HEK293T (cell line): ENCODE measurements around the gene EML4.

Experiments used
- ARNT ChIP-seq: fragments of 450-650 bp; IDR thresholded peaks from 2 replicates; pipeline ENCODE4 v1.6.1; 2017; ENCODE audit warnings: mild to moderate bottlenecking
- BHLHE40 ChIP-seq: fragments of 450-650 bp; IDR thresholded peaks from 2 replicates; pipeline ENCODE4 v1.6.1; 2016; ENCODE audit warnings: mild to moderate bottlenecking, moderate library complexity, borderline replicate concordance
- CTBP1 ChIP-seq: fragments of 450-650 bp; IDR thresholded peaks from 2 replicates; pipeline ENCODE4 v1.6.1; 2016; ENCODE audit warnings: borderline replicate concordance
- ELF4 ChIP-seq: fragments of 450-650 bp; IDR thresholded peaks from 2 replicates; pipeline ENCODE4 v1.6.1; 2017; ENCODE audit warnings: antibody characterized with exemption
- FOXA1 ChIP-seq: fragments of 450-650 bp; IDR thresholded peaks from 2 replicates; pipeline ENCODE4 v1.6.1; 2016; ENCODE audit warnings: mild to moderate bottlenecking
- FOXK2 ChIP-seq: fragments of 450-650 bp; IDR thresholded peaks from 2 replicates; pipeline ENCODE4 v1.6.1; 2016; ENCODE audit warnings: mild to moderate bottlenecking
- FOXM1 ChIP-seq: fragments of 450-650 bp; IDR thresholded peaks from 2 replicates; pipeline ENCODE4 v1.6.1; 2017; ENCODE audit warnings: mild to moderate bottlenecking, borderline replicate concordance
- HDGF ChIP-seq: fragments of 450-650 bp; IDR thresholded peaks from 2 replicates; pipeline ENCODE4 v1.6.1; 2017; ENCODE audit warnings: antibody characterized with exemption, borderline replicate concordance
- LEF1 ChIP-seq: fragments of 450-650 bp; IDR thresholded peaks from 2 replicates; pipeline ENCODE4 v1.6.1; 2017; ENCODE audit warnings: mild to moderate bottlenecking, borderline replicate concordance
- NFRKB ChIP-seq: fragments of 450-650 bp; IDR thresholded peaks from 2 replicates; pipeline ENCODE4 v1.6.1; 2016; ENCODE audit warnings: mild to moderate bottlenecking, moderate library complexity
- SP1 ChIP-seq: fragments of 450-650 bp; IDR thresholded peaks from 2 replicates; pipeline ENCODE4 v1.6.1; 2017
- TARDBP ChIP-seq: fragments of 450-650 bp; IDR thresholded peaks from 2 replicates; pipeline ENCODE4 v1.6.1; 2016
- ZNF384 ChIP-seq: fragments of 450-650 bp; IDR thresholded peaks from 2 replicates; pipeline ENCODE4 v1.6.1; 2016
- TF ChIP-seq, protein P1 (sequence below): fragments of 450-650 bp; IDR thresholded peaks from 2 replicates; pipeline ENCODE4 v1.6.1; 2016

DNA sequence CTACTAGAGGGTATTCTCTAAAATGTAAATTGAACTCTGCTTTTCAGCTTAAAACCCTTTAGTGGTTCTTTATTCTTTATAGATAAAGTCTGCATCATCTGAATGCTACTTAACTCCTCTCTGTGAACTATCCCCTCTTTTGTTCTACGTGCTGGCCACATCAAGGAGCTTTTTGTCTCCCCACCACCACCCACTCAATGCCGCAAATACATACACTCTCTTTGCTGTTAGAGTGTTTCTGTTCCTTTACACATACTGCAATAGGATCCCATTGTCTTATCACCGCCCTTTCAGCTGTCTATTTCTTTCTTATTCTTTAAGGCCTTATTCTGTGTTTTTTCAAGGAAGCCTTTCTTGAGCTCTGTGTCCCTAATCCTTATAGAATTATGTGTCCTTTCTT lies 83.3 kb downstream of the EML4 start:
- no peak for TF ChIP-seq BHLHE40
- no peak for TF ChIP-seq FOXA1
- no peak for TF ChIP-seq SP1
- no peak for TF ChIP-seq HDGF
- TF ChIP-seq NFRKB = no peak
- no peak for TF ChIP-seq ELF4
- no peak for TF ChIP-seq CTBP1
- no peak for TF ChIP-seq ARNT
- TF ChIP-seq FOXM1 = no peak
- TF ChIP-seq, protein P1, sequence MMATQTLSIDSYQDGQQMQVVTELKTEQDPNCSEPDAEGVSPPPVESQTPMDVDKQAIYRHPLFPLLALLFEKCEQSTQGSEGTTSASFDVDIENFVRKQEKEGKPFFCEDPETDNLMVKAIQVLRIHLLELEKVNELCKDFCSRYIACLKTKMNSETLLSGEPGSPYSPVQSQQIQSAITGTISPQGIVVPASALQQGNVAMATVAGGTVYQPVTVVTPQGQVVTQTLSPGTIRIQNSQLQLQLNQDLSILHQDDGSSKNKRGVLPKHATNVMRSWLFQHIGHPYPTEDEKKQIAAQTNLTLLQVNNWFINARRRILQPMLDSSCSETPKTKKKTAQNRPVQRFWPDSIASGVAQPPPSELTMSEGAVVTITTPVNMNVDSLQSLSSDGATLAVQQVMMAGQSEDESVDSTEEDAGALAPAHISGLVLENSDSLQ = no peak
- no peak for TF ChIP-seq TARDBP
- TF ChIP-seq LEF1 = no peak
- TF ChIP-seq FOXK2 = no peak
- TF ChIP-seq ZNF384 = no peak
